PC-9 (cell line): ENCODE measurements around the gene PIAS3. TPM values are rescaled to one million over a fixed set of nuclear protein-coding genes. Genes with fewer than 3 reads are reported as not detected.
"Not testable (repeated sequence)": the region's sequence is repeated elsewhere in the genome, so short reads cannot be mapped to it uniquely, and the experiment has no call there.

Experiments used
- BruUV-seq: library from RNA; stranded (reverse); fragments of 400-500 nt; replicated peaks from 2 replicates; lab custom pipeline; 2021; lab: Mats Ljungman, UMichigan
- CTCF ChIA-PET: fragments of 300-600 bp; sonication (Branson Sonifier 250); formaldehyde crosslinking; loops from one replicate; lab custom pipeline; 2022; ENCODE audit warnings: antibody characterized with exemption; lab: Charles Lee
- POLR2A ChIA-PET: fragments of 300-600 bp; sonication (Branson Sonifier 250); formaldehyde crosslinking; loops from one replicate; lab custom pipeline; 2022; ENCODE audit warnings: antibody characterized with exemption; ENCODE audit not compliant: unreplicated experiment; lab: Charles Lee
- DNase-seq, 2 experiments: peaks; one replicate each; pipeline versions ENCODE4 v3.0.0 to v3.0.0-alpha.2; 2015 to 2022; ENCODE audit warnings: mixed read lengths in 1 of 2
- H2AFZ ChIP-seq: fragments of 200-600 bp; sonication (generic); 2 replicates; pipeline ENCODE4 v1.8.1; 2017; ENCODE audit warnings: antibody characterized with exemption
- H3F3A ChIP-seq: fragments of 200-600 bp; sonication (generic); 2 replicates; pipeline ENCODE4 v1.8.1; 2017; ENCODE audit warnings: antibody characterized with exemption, mild to moderate bottlenecking, low read depth; ENCODE audit not compliant: insufficient read depth
- H3K27ac ChIP-seq: fragments of 200-600 bp; sonication (generic); 2 replicates; pipeline ENCODE4 v1.6.1; 2016; ENCODE audit warnings: mixed run types
- H3K27me3 ChIP-seq: fragments of 200-600 bp; sonication (generic); 2 replicates; pipeline ENCODE4 v1.6.1; 2016; ENCODE audit warnings: low read depth, mixed run types; ENCODE audit not compliant: insufficient read depth
- H3K36me3 ChIP-seq: fragments of 200-600 bp; sonication (generic); 2 replicates; pipeline ENCODE4 v1.6.1; 2016; ENCODE audit warnings: low read depth, mixed run types
- H3K4me1 ChIP-seq: fragments of 200-600 bp; sonication (generic); replicated peaks from 2 replicates; pipeline ENCODE4 v1.6.1; 2016; ENCODE audit warnings: mixed run types; ENCODE audit not compliant: insufficient read depth
- H3K4me2 ChIP-seq: fragments of 200-600 bp; sonication (generic); 2 replicates; pipeline ENCODE4 v1.6.1; 2017; ENCODE audit warnings: mixed run types
- H3K4me3 ChIP-seq: fragments of 200-600 bp; sonication (generic); 2 replicates; pipeline ENCODE4 v1.6.1; 2016; ENCODE audit warnings: mixed run types
- H3K79me2 ChIP-seq: fragments of 200-600 bp; sonication (generic); 2 replicates; pipeline ENCODE4 v1.6.1; 2017; ENCODE audit warnings: low read depth, mixed run types
- H3K9me2 ChIP-seq: fragments of 200-600 bp; sonication (generic); 2 replicates; pipeline ENCODE4 v1.8.1; 2017; ENCODE audit warnings: mild to moderate bottlenecking; ENCODE audit not compliant: insufficient read depth
- H3K9me3 ChIP-seq: fragments of 200-600 bp; sonication (generic); 2 replicates; pipeline ENCODE4 v1.8.1; 2016; ENCODE audit warnings: low read depth; ENCODE audit not compliant: insufficient read depth
- H4K20me1 ChIP-seq: fragments of 200-600 bp; sonication (generic); 2 replicates; pipeline ENCODE4 v1.8.1; 2017; ENCODE audit not compliant: insufficient read depth
- CTCF ChIP-seq: fragments of 200-600 bp; sonication (generic); conservative IDR thresholded peaks from 2 replicates; pipeline ENCODE4 v1.6.1; 2017; ENCODE audit warnings: mixed run types, antibody characterized with exemption, mild to moderate bottlenecking, moderate library complexity
- EZH2 ChIP-seq: fragments of 200-600 bp; sonication (generic); IDR thresholded peaks from 2 replicates; pipeline ENCODE4 v1.8.0; 2017; ENCODE audit warnings: antibody characterized with exemption, low read depth
- intact Hi-C: fragments of 100-400 bp; cut with micrococcal nuclease; formaldehyde crosslinking; loops from one replicate; pipeline ENCODE4 v1.10.0; 2022; ENCODE audit not compliant: unreplicated experiment
- total RNA-seq: library from RNA; stranded (reverse); gene quantifications from 2 replicates; pipeline ENCODE4 v1.2.3, GENCODE V29; 2021

Gene PIAS3
- total RNA-seq, 1 experiment from 2014 or later, result 57.8 TPM

DNA sequence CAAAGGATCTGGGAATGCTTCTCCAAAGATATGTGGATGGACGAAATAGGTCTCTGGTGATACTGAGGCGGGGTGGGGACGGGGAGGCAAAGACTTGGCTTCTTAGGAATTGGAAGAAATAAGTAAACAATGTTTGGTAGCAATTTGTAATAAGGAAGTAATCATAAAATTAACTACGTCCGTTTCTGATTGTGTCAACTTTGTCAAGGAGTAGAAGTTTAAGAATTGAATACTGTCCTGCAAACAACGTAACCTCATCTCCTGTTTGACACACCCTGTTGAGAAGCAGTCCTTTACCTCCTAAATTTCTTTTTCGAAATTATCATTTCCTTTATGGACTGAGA, 34.4 kb downstream of the PIAS3 start:
- no peaks in the 10 kb centered on the region for H3K9me2 ChIP-seq
- ChIA-PET POLR2A (interaction anchor here (0.6 to 1.1 kb wide), 4 partner anchors 42 to 84 kb away, joined by 3 to 16 read pairs (median 6); no protein-coding TSS in a partner anchor), CTCF (no interaction called here)
- H3K79me2 ChIP-seq, result peaks cover 25% of the 10 kb centered on the region
- no peaks in the 10 kb centered on the region; the same call in 1 of the 2 replicates for H3F3A ChIP-seq
- BruUV-seq, result no TSS peak
- peak overlapping the region; percentile 84 for H2AFZ ChIP-seq
- peaks cover 12% of the 10 kb centered on the region for H3K4me1 ChIP-seq
- peak overlapping the region; percentile 85 for H3K4me3 ChIP-seq
- H4K20me1 ChIP-seq, result no peaks in the 10 kb centered on the region
- intact Hi-C loops, result loop anchor here (2.0 to 5.0 kb wide), 2 partner anchors 42 to 102 kb away; no protein-coding TSS in a partner anchor
- peaks cover 30% of the 10 kb centered on the region for H3K36me3 ChIP-seq
- DNase-seq, result no peak
- peak overlapping the region; percentile 91 for H3K4me2 ChIP-seq
- TF ChIP-seq CTCF (no peak), EZH2 (no peak)
- no peaks in the 10 kb centered on the region for H3K9me3 ChIP-seq
- H3K27me3 ChIP-seq, result no peaks in the 10 kb centered on the region
- H3K27ac ChIP-seq, result peak overlapping the region; percentile 81

DNA sequence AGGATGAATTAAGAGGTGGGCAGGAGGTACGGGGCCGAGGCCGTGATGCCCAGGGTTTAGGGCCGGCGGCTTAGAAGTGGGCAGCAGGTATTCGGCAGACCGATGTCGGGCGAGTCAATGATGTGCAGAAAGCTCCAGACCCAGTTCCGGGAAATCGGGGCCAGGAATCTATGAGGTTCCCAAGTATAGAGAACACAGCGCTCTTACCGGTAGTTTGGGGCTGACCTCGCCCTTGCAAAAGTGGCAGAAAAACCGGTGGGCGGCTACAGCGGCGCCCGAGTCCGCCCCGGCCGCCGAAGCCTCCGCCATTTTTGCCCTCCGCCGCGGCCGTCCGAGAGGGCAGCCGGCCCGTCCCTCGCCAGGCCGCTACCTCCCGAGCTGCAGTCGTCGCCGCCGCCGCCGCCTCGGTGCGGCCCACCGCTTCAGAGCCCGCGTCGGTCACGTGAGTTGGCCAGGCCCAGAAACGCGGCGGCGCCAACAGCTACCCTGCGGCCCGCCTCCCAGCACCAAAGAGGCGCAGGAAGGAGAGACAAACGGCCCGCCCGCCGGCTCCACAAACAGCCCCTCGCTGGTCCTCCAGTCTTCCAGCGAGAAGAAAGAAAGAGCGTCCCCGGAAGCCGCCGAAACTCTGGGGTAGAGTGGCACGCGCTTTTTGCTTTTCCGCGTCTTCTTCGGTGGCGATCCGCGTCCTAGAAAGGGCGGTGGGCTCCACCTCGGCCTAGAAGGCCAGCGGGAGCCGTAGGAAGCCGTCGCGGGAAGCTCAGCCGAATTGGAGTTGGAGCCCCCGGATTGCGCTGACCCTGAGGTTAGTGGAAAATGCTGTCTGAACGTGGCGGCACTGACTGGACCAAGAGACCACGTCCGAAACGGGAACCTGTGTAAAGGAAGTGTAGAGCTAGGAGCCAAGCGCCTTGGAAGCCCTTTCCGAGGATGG, 35.0 kb downstream of the PIAS3 start, which contains the start of the genes POLR3C and RNF115:
Gene POLR3C, plus strand, starts transcription at position 636 of the 934 bp plus-strand sequence. CDS start 1,577 bp downstream, outside the sequence.
Gene RNF115, minus strand, starts transcription at position 531 of the 934 bp plus-strand sequence. Its CDS starts 222 bp downstream, at position 309.
- Histone ChIP-seq H4K20me1 (no peaks in the 10 kb centered on the region), H3K79me2 (peaks cover 29% of the 10 kb centered on the region), H3K27me3 (no peaks in the 10 kb centered on the region), H3K9me3 (no peaks in the 10 kb centered on the region), H2AFZ (peak within 1 kb of the TSS; percentile 84), H3F3A (no peaks in the 10 kb centered on the region; the same call in 1 of the 2 replicates), H3K36me3 (peaks cover 24% of the 10 kb centered on the region), H3K4me1 (peaks cover 16% of the 10 kb centered on the region), H3K9me2 (no peaks in the 10 kb centered on the region), H3K27ac (peak within 1 kb of the TSS; percentile 81), H3K4me3 (peak within 1 kb of the TSS; percentile 85), H3K4me2 (peak within 1 kb of the TSS; percentile 91)
- TF ChIP-seq EZH2 (no peak), CTCF (no peak)
- POLR2A ChIA-PET, result interaction anchor here (0.6 to 1.1 kb wide), 6 partner anchors 20 to 84 kb away, joined by 3 to 16 read pairs (median 4); partner anchors contain the start of gene NUDT17
- CTCF ChIA-PET, result no interaction called here
- peak; percentile 69 to 86 for DNase-seq
- intact Hi-C loops, result loop anchor here (2.0 to 5.0 kb wide), 2 partner anchors 41 to 102 kb away; no protein-coding TSS in a partner anchor
- TSS peak; percentile 16 for BruUV-seq

DNA sequence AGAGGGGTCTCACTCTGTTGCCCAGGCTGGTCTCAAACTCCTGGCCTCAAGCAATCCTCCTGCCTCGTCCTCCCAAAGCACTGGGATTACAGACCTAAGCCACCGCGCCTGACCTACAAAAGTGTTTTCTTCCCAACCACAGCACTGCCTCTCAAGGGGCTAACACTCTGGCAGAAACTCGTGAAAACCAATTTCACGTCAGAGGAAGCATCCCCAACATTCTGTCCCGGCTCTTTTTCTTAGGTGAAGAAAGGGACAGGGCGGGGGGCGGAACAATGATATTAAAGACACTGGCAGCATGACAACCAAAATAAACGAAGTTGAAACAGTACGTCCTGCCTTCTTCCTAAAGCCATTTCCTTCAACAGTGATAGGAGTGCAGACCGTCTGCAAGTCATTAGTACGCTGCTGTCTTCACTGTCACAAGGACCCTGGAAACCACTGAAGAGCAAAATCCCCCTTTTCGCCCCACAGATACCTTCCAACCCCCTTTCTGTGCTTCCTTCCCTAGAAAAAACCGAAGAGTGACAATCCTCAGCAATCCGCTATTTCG, 36.0 kb downstream of the PIAS3 start:
- DNase-seq, H3K27ac ChIP-seq, H3K27me3 ChIP-seq, BruUV-seq, H3K9me2 ChIP-seq, H3K9me3 ChIP-seq, H3K4me3 ChIP-seq, H3F3A ChIP-seq, POLR2A ChIA-PET, H4K20me1 ChIP-seq, H3K4me2 ChIP-seq, H2AFZ ChIP-seq, CTCF ChIA-PET: not testable (repeated sequence)
- Histone ChIP-seq H3K4me1 (peaks cover 16% of the 10 kb centered on the region), H3K36me3 (peaks cover 14% of the 10 kb centered on the region), H3K79me2 (peaks cover 29% of the 10 kb centered on the region)
- intact Hi-C loops, result loop anchor here (5.0 kb wide), 1 partner anchor 101 kb away; no protein-coding TSS in a partner anchor

- H3K36me3 ChIP-seq, H3K27me3 ChIP-seq, CTCF ChIA-PET, intact Hi-C loops, H3K9me2 ChIP-seq, H4K20me1 ChIP-seq, H3K9me3 ChIP-seq, H3K4me3 ChIP-seq, H3F3A ChIP-seq, H3K4me1 ChIP-seq, POLR2A ChIA-PET, H2AFZ ChIP-seq: not testable (repeated sequence)
- H3K79me2 ChIP-seq, result peaks cover 15% of the 10 kb centered on the region; the same call in 1 of the 2 replicates
- peak overlapping the region; percentile 54 for H3K4me2 ChIP-seq
- H3K27ac ChIP-seq, result peak overlapping the region; percentile 34; the same call in 1 of the 2 replicates
- peak; percentile 5 to 53 for DNase-seq
- BruUV-seq, result TSS peak; percentile 99
These were observed 40.8 kb downstream of the PIAS3 start for GRCh38 chr1:145818095-145818494.

DNA sequence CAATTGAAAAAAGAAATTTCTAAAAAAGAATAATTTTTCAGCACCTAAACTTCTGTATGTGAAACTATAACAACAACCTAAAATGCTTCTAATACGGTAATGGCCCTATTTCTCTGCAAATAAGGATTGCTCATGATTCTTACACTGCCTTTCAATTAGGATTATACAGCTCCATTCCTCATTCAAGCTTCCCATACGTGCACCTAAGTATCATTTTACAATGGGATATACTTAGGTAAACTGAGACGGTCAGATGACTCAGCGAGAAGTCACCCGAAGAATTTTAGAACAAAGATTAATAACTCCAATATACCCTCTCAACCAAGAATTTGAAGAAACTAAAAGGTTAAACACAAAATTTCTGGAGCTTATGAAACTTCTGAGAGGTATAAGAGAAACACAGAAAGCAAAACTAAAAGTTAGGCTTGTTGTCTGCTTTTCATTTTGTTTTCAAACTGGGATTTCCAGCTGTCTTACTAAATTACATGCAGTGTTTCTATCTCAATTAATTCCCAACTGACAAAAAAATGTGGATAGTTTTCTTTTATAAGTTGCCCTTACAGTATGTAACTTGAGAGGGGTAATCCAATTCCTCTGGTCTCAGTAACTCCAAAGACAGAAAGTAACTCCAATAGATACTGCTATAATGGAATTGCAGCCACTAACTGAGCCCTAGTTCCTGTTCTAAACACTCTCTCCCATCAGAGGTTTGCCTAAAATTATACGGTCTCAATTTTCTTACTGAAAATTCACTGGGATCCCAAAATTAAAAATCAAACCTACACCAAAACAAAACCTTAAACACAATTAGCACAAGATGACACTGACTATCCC, 45.7 kb downstream of the PIAS3 start:
- H3K4me1 ChIP-seq, BruUV-seq, H3K9me3 ChIP-seq, H3K9me2 ChIP-seq, H3F3A ChIP-seq, CTCF ChIA-PET, H3K27me3 ChIP-seq, intact Hi-C loops, H2AFZ ChIP-seq, POLR2A ChIA-PET, H4K20me1 ChIP-seq, H3K36me3 ChIP-seq: not testable (repeated sequence)
- peak overlapping the region; percentile 74 for H3K27ac ChIP-seq
- peak in 1 of 2 experiments; percentile 49 for DNase-seq
- peaks cover 19% of the 10 kb centered on the region for H3K79me2 ChIP-seq
- peak overlapping the region; percentile 64 for H3K4me2 ChIP-seq
- peak overlapping the region; percentile 44; the same call in 1 of the 2 replicates for H3K4me3 ChIP-seq
